ENCODE results near the gene RPH3AL.

DNA sequence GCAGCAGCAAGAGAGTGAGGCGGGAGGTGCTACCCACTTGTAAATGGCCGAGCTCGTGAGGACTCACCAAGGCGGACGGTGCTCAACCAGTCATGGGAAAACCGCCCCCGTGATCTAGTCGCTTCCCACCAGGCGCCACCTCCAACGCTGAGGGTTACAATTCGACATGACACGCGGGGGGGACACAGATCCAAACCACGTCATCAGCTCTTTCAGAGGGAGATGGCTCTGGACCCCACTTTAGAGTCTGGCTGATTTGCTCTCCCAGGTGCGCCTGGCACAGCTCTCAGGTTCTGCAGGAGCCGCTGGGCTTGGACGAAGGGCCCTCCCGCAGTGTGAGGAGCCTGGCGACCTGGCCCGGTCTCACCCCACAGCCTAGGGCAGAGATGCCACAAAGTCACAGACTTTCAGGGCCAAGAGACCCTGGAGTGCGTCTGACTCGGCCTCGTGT lies 150.1 kb downstream of the RPH3AL start:
- TF ChIP-seq POLR2AphosphoS5 (IDR thresholded peaks at IDR 0.05; ENCODE audit: low read depth, low read length) (no peak), POLR2A (IDR thresholded peaks at IDR 0.05; ENCODE audit: low read depth, low read length) (no peak)

Measured in GM12892 (cell line).